ENCODE data around the gene JMJD8.

The JMJD8 gene

GRCh38 chr16:726188-726437, 42.0 kb upstream of the JMJD8 start:
- H3K27ac Mint-ChIP-seq: no peak overlapping the region
- H3K36me3 Mint-ChIP-seq (ENCODE audit: low read depth): no peaks in the 10 kb centered on the region
- no peaks in the 10 kb centered on the region for H3K9me3 Mint-ChIP-seq
- no peak for DNase-seq (ENCODE audit: low spot score)
- H3K27me3 Mint-ChIP-seq (ENCODE audit: low read depth): no peaks in the 10 kb centered on the region
- no peak overlapping the region for H3K4me3 Mint-ChIP-seq
- no peaks in the 10 kb centered on the region for H3K4me1 Mint-ChIP-seq (ENCODE audit: low read depth)

GRCh38 chr16:725463-726187, 41.5 kb upstream of the JMJD8 start:
- Mint-ChIP-seq H3K36me3 (ENCODE audit: low read depth) (no peaks in the 10 kb centered on the region), H3K4me3 (no peak overlapping the region), H3K27me3 (ENCODE audit: low read depth) (no peaks in the 10 kb centered on the region), H3K4me1 (ENCODE audit: low read depth) (no peaks in the 10 kb centered on the region), H3K9me3 (no peaks in the 10 kb centered on the region), H3K27ac (no peak overlapping the region)
- DNase-seq (ENCODE audit: low spot score): no peak

- DNase-seq (ENCODE audit: low spot score): no peak
- H3K9me3 Mint-ChIP-seq: no peaks in the 10 kb centered on the region
- H3K36me3 Mint-ChIP-seq (ENCODE audit: low read depth): no peaks in the 10 kb centered on the region
- no peak overlapping the region for H3K27ac Mint-ChIP-seq
- no peak overlapping the region for H3K4me3 Mint-ChIP-seq
- no peaks in the 10 kb centered on the region for H3K27me3 Mint-ChIP-seq (ENCODE audit: low read depth)
- peaks cover 3% of the 10 kb centered on the region for H3K4me1 Mint-ChIP-seq (ENCODE audit: low read depth)
These were observed 40.9 kb upstream of the JMJD8 start for GRCh38 chr16:725041-725376.

- no peak overlapping the region for H3K27ac Mint-ChIP-seq
- H3K27me3 Mint-ChIP-seq (ENCODE audit: low read depth): no peaks in the 10 kb centered on the region
- DNase-seq (ENCODE audit: low spot score): no peak
- peaks cover 3% of the 10 kb centered on the region for H3K4me1 Mint-ChIP-seq (ENCODE audit: low read depth)
- H3K36me3 Mint-ChIP-seq (ENCODE audit: low read depth): no peaks in the 10 kb centered on the region
- no peaks in the 10 kb centered on the region for H3K9me3 Mint-ChIP-seq
- no peak overlapping the region for H3K4me3 Mint-ChIP-seq
These were observed 40.3 kb upstream of the JMJD8 start for GRCh38 chr16:724188-725040.

GRCh38 chr16:723695-724094, 39.6 kb upstream of the JMJD8 start:
- Mint-ChIP-seq H3K9me3 (no peaks in the 10 kb centered on the region), H3K36me3 (ENCODE audit: low read depth) (no peaks in the 10 kb centered on the region), H3K27ac (no peak overlapping the region), H3K4me3 (no peak overlapping the region), H3K27me3 (ENCODE audit: low read depth) (no peaks in the 10 kb centered on the region), H3K4me1 (ENCODE audit: low read depth) (peaks cover 3% of the 10 kb centered on the region)
- no peak for DNase-seq (ENCODE audit: low spot score)

- Mint-ChIP-seq H3K27me3 (ENCODE audit: low read depth) (no peaks in the 10 kb centered on the region), H3K9me3 (no peaks in the 10 kb centered on the region), H3K36me3 (ENCODE audit: low read depth) (no peaks in the 10 kb centered on the region), H3K4me1 (ENCODE audit: low read depth) (peaks cover 3% of the 10 kb centered on the region), H3K27ac (no peak overlapping the region), H3K4me3 (peak overlapping the region; percentile 48)
- DNase-seq (ENCODE audit: low spot score): no peak
These were observed 38.9 kb upstream of the JMJD8 start for GRCh38 chr16:722835-723633.

- no peak for DNase-seq (ENCODE audit: low spot score)
- no peaks in the 10 kb centered on the region for H3K36me3 Mint-ChIP-seq (ENCODE audit: low read depth)
- H3K9me3 Mint-ChIP-seq: no peaks in the 10 kb centered on the region
- peak overlapping the region; percentile 41 for H3K27ac Mint-ChIP-seq
- peak overlapping the region; percentile 51 for H3K4me3 Mint-ChIP-seq
- no peaks in the 10 kb centered on the region for H3K27me3 Mint-ChIP-seq (ENCODE audit: low read depth)
- H3K4me1 Mint-ChIP-seq (ENCODE audit: low read depth): peaks cover 3% of the 10 kb centered on the region
These were observed 37.8 kb upstream of the JMJD8 start for GRCh38 chr16:721765-722540.

- Mint-ChIP-seq H3K27ac (peak within 1 kb of the TSS; percentile 66), H3K36me3 (ENCODE audit: low read depth) (no peaks in the 10 kb centered on the region), H3K4me3 (peak within 1 kb of the TSS; percentile 77), H3K27me3 (ENCODE audit: low read depth) (peaks cover 3% of the 10 kb centered on the region), H3K9me3 (no peaks in the 10 kb centered on the region), H3K4me1 (ENCODE audit: low read depth) (peaks cover 3% of the 10 kb centered on the region)
- peak; percentile 81 for DNase-seq (ENCODE audit: low spot score)
These were observed 37.0 kb upstream of the JMJD8 start, which contains the start of gene ANTKMT for GRCh38 chr16:720990-721764. ANTKMT (plus strand) TSS chr16:721146; CDS start chr16:721275, 129 bp downstream.

- H3K4me1 Mint-ChIP-seq (ENCODE audit: low read depth): peaks cover 3% of the 10 kb centered on the region
- peak overlapping the region; percentile 77 for H3K4me3 Mint-ChIP-seq
- H3K36me3 Mint-ChIP-seq (ENCODE audit: low read depth): no peaks in the 10 kb centered on the region
- peak; percentile 56 for DNase-seq (ENCODE audit: low spot score)
- no peaks in the 10 kb centered on the region for H3K9me3 Mint-ChIP-seq
- peaks cover 8% of the 10 kb centered on the region for H3K27me3 Mint-ChIP-seq (ENCODE audit: low read depth)
- peak overlapping the region; percentile 66 for H3K27ac Mint-ChIP-seq
These were observed 36.4 kb upstream of the JMJD8 start for GRCh38 chr16:720447-720989.

- Mint-ChIP-seq H3K27me3 (ENCODE audit: low read depth) (peaks cover 8% of the 10 kb centered on the region), H3K36me3 (ENCODE audit: low read depth) (no peaks in the 10 kb centered on the region), H3K4me1 (ENCODE audit: low read depth) (peaks cover 3% of the 10 kb centered on the region), H3K27ac (peak overlapping the region; percentile 66), H3K4me3 (peak overlapping the region; percentile 77), H3K9me3 (no peaks in the 10 kb centered on the region)
- no peak for DNase-seq (ENCODE audit: low spot score)
These were observed 35.8 kb upstream of the JMJD8 start for GRCh38 chr16:719815-720446.

GRCh38 chr16:718922-719321, 34.8 kb upstream of the JMJD8 start:
- peaks cover 3% of the 10 kb centered on the region for H3K4me1 Mint-ChIP-seq (ENCODE audit: low read depth)
- peaks cover 10% of the 10 kb centered on the region for H3K27me3 Mint-ChIP-seq (ENCODE audit: low read depth)
- DNase-seq (ENCODE audit: low spot score): no peak
- H3K9me3 Mint-ChIP-seq: no peaks in the 10 kb centered on the region
- H3K27ac Mint-ChIP-seq: no peak overlapping the region
- no peaks in the 10 kb centered on the region for H3K36me3 Mint-ChIP-seq (ENCODE audit: low read depth)
- H3K4me3 Mint-ChIP-seq: peak overlapping the region; percentile 17

- no peaks in the 10 kb centered on the region for H3K9me3 Mint-ChIP-seq
- H3K27ac Mint-ChIP-seq: no peak overlapping the region
- no peak overlapping the region for H3K4me3 Mint-ChIP-seq
- H3K4me1 Mint-ChIP-seq (ENCODE audit: low read depth): peaks cover 3% of the 10 kb centered on the region
- H3K36me3 Mint-ChIP-seq (ENCODE audit: low read depth): no peaks in the 10 kb centered on the region
- H3K27me3 Mint-ChIP-seq (ENCODE audit: low read depth): peaks cover 11% of the 10 kb centered on the region
- DNase-seq (ENCODE audit: low spot score): no peak
These were observed 34.3 kb upstream of the JMJD8 start for GRCh38 chr16:718389-718788.
